Skeletal muscle satellite cell (primary cell): ENCODE measurements around the gene ZBTB17.
A peak's percentile ranks its signal among the peaks of the same experiment; 100 is the strongest.
"Not testable (repeated sequence)": the region's sequence is repeated elsewhere in the genome, so short reads cannot be mapped to it uniquely, and the experiment has no call there.

Experiments
- H3K27me3 ChIP-seq: 2 replicates; pipeline ENCODE4 v1.7.0; 2013; ENCODE audit warnings: low read length; ENCODE audit not compliant: control insufficient read depth, insufficient read depth
- H3K36me3 ChIP-seq: 2 replicates; pipeline ENCODE4 v1.7.0; 2013; ENCODE audit warnings: mild to moderate bottlenecking, control low read depth, low read length; ENCODE audit not compliant: insufficient read depth
- H3K4me1 ChIP-seq: 2 replicates; pipeline ENCODE4 v1.7.0; 2013; ENCODE audit warnings: low read length; ENCODE audit not compliant: control insufficient read depth, insufficient read depth
- H3K4me2 ChIP-seq: 2 replicates; pipeline ENCODE4 v1.7.0; 2013; ENCODE audit warnings: mild to moderate bottlenecking, low read length
- H3K4me3 ChIP-seq: 2 replicates; pipeline ENCODE4 v1.7.0; 2013; ENCODE audit warnings: low read length
- H3K9ac ChIP-seq: 2 replicates; pipeline ENCODE4 v1.7.0; 2013; ENCODE audit warnings: mild to moderate bottlenecking, low read depth, low read length, moderate library complexity
- H3K9me3 ChIP-seq: replicated peaks from 2 replicates; pipeline ENCODE4 v1.7.0; 2013; ENCODE audit warnings: mild to moderate bottlenecking, control low read depth, low read length

The ZBTB17 gene

DNA sequence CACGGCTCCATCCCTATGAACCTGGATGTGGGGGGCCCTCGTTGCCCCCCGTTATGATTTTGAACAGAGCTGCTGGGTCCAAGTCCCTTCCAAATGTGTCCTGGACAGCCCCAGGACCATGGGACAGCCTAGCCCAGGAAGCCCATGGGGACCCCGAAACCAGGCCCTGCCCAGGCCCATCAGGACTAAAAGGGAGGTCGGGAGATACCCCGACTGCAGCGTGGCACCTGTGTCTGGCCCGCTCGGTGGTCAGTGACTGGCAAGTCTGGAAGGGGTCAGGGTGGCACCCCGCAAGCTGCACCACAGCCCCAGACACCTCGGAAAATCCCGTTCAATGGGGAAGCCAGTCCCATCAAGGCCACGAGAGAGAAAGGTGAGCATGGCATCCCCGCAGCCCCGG lies 17.8 kb upstream of the ZBTB17 start:
- no peak overlapping the region for H3K9ac ChIP-seq
- H3K36me3 ChIP-seq, result no peaks in the 10 kb centered on the region
- no peaks in the 10 kb centered on the region for H3K9me3 ChIP-seq
- no peak overlapping the region for H3K4me2 ChIP-seq
- no peaks in the 10 kb centered on the region for H3K4me1 ChIP-seq
- H3K27me3 ChIP-seq, result peaks cover 20% of the 10 kb centered on the region
- no peak overlapping the region for H3K4me3 ChIP-seq

DNA sequence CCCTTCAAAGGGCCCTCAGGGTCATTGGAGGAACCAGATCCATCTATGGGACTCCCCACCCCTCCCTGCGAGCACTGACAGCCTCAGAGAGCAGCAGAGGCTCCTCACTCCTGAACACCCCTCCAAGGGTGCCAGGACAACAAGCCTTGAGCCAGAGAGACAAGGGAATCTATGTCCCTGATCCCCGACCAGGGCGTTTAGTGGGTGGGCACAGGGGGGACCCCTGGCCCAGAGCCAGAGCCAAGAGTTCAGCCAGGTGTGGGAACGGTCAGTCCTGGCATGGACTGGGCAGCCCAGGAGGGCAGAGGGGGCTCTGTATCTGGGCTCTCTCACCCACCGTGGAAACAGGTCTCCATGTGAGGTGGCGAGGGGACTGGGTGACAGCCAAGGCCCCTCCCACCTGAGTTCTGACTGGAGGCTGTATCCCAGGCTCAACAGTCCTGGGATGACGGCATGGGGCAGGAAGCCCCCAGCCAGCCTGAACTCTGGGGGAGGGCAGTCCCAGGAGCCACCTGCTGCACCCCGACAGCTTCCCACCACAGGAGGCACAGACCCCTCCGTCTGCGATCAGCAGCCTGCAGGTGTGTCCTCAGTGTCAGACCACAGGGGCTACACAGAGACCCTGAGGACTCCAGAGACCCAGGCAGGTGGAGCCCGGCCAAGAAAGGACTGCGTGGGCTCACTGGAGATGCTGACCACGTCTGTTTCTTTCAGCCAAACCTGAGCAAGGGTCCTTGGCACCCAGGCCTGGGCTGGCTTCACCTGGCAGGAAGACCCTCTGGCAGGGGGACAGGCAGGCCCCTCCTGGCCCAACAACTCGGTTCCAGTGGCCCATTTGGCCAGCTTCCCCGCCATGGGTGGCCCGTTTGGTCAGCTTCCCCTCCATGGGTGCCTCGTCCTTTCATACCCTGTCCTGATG lies 16.9 kb upstream of the ZBTB17 start:
- Histone ChIP-seq H3K4me2 (no peak overlapping the region), H3K9ac (no peak overlapping the region)

DNA sequence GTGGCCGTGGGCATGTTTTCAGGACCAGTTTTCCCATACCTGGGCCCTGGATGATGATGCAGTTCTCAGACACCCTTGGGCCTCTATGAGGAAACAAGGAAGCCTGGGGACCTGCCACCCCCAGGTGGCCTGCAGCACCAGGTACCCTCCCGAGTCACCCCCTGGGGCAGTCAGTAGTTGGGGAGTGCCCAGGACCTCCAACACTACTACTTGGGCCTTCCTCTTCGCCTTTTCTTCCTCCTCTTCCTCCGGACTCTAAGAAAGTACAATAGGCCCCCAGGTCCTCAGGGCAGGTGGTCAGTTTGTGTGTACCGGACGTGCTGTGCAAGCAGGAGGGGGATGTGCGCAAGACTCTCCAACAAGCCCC lies 16.3 kb upstream of the ZBTB17 start:
- H3K36me3 ChIP-seq, result no peaks in the 10 kb centered on the region
- no peak overlapping the region for H3K4me2 ChIP-seq
- no peak overlapping the region for H3K9ac ChIP-seq
- peaks cover 7% of the 10 kb centered on the region for H3K27me3 ChIP-seq
- H3K9me3 ChIP-seq, result no peaks in the 10 kb centered on the region
- H3K4me1 ChIP-seq, result no peaks in the 10 kb centered on the region
- H3K4me3 ChIP-seq, result no peak overlapping the region

More for the DNA sequence above, 16.9 kb upstream of the ZBTB17 start:
- H3K4me1 ChIP-seq, result no peaks in the 10 kb centered on the region
- no peak overlapping the region for H3K4me3 ChIP-seq
- no peaks in the 10 kb centered on the region for H3K9me3 ChIP-seq
- peaks cover 12% of the 10 kb centered on the region for H3K27me3 ChIP-seq
- H3K36me3 ChIP-seq, result no peaks in the 10 kb centered on the region

DNA sequence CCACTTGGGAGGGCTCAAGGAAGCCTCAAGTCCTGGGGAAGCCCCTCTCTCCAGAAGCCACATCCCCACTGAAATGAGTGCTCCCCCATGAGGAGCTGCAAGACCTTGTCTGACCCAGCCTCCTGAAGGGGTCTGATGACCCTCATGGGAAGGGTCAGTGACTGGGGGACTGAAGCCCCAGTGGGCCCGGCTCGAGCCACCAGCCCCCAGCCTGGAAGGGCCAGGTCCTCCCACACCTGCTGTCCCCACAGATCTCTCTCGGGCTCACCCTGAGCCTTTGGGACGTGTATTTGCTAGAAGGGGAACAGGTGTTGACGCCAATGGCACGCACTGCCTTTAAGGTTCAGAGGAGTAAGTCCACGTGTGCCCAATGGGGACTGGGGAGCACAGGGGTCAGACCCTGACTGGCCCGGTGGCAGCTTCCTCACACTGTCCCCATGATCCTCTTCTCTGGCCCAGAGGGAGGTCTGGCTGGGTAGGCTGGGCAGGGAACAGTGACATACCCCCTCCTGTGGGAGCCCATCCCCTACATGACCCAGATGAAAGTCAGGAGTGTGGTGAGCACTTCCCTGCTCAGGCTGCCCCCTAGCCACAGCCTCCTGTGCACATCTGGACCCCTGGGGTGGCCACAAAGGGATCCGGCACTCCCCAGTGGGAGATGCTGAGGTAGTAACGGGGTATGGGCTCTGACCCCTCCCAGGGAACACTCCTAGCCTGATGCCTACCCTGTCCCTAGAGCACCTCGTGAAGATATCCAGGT lies 15.7 kb upstream of the ZBTB17 start:
- Histone ChIP-seq H3K4me3 (no peak overlapping the region), H3K27me3 (peaks cover 7% of the 10 kb centered on the region), H3K9me3 (no peaks in the 10 kb centered on the region), H3K36me3 (no peaks in the 10 kb centered on the region), H3K4me1 (no peaks in the 10 kb centered on the region), H3K9ac (no peak overlapping the region), H3K4me2 (no peak overlapping the region)

DNA sequence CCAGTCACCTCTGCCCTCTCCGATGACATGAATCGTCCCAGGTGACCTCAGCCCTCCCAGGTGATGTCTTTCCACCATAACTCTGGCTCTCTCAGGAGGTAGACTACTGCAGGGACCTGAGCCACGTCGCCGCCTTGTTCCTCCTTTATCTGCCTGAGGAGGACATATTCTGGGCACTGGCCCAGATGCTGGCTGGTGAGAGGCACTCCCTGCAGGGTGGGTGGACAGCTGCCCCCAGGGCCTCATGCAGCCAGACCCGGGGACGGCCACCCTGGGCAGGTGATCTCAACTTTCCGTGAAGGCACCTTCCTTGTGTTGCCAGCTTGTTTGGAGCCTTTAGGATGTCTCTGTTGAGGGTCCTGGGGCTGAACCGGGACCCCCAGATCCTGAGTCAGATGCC lies 13.9 kb upstream of the ZBTB17 start:
- Histone ChIP-seq H3K4me1 (no peaks in the 10 kb centered on the region), H3K36me3 (no peaks in the 10 kb centered on the region), H3K27me3 (peaks cover 7% of the 10 kb centered on the region), H3K9me3 (no peaks in the 10 kb centered on the region), H3K4me2 (no peak overlapping the region), H3K9ac (no peak overlapping the region), H3K4me3 (no peak overlapping the region)

DNA sequence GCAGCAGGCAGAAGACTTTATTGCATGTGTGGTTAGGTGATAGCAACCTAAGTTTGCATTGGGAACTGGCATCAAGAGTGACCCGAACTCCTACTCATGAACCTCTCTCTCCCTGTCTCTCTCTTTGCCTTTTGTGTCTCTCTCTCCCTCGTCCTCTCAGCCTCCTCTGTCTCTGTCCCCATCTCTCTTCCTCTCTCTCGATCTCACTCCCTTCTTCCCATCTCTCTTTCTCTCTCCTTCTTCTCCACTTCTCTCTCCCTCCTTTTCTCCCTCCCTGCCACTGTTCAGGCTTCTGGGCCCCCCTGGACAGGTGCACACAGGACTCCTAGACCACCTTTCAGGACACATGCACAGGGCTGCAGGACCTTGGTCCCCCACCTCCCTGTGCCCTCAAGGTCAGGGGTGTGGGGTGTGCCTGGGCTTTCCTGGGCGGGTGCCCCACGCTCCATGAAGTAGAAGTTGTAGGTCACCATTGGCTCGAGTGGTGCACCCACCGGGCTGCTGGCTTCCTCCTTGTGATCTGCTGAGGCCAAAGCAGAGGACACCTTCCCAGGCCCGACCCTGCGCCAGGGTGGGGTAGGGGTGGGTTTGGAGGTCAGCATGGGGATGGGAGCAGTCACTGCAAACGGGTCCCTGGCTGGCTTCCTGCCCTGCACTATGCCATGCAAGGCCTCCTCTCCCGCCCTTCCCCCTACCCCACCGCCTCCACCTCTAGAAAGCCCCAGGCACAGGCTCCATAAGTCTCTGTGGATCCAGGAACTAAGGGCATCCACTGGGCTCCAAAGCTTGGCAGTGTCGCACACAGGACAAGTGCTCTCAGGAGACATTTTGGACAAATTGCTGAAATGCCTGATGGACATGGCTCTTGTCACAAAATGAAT lies 13.2 kb upstream of the ZBTB17 start:
- H3K4me3 ChIP-seq, result no peak overlapping the region
- H3K9ac ChIP-seq, result no peak overlapping the region
- H3K27me3 ChIP-seq, result peaks cover 7% of the 10 kb centered on the region
- H3K9me3 ChIP-seq, result no peaks in the 10 kb centered on the region
- H3K4me1 ChIP-seq, result no peaks in the 10 kb centered on the region
- H3K4me2 ChIP-seq, result no peak overlapping the region
- H3K36me3 ChIP-seq, result no peaks in the 10 kb centered on the region

DNA sequence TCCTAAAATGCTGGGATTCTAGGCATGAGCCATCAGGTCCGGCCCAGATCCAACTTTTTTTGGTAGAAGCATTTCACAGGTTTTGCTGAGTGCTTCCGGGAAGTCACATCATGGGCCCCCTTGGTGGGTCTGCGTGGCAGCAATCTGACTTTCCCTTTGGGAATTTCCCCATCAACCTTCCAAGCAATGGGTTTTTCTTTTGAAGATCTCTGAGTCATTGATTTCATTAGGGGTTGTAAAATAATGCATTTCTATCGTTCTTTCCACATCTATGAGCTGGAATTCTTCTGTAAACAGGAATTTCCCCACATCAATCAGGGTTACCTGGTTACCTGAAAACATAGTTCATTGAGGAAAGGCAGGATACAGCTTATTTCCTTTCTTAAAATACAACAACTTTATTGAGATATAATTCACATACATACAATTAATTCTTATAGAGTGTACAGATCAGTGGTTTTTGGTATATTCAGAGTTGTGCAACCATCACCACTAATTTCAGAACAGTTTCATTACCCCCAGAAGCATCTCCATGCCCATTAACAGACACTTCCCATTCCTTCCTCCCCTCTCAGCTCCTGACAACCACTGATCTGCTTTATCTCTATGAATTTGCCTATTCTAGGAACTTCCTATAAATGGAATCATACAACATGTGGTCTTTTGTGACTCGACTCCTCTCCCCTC lies 9.9 kb upstream of the ZBTB17 start:
- Histone ChIP-seq H3K4me3 (no peak overlapping the region), H3K9me3 (no peaks in the 10 kb centered on the region), H3K4me2 (no peak overlapping the region), H3K9ac (no peak overlapping the region), H3K36me3 (no peaks in the 10 kb centered on the region), H3K4me1 (no peaks in the 10 kb centered on the region), H3K27me3 (peaks cover 7% of the 10 kb centered on the region)

DNA sequence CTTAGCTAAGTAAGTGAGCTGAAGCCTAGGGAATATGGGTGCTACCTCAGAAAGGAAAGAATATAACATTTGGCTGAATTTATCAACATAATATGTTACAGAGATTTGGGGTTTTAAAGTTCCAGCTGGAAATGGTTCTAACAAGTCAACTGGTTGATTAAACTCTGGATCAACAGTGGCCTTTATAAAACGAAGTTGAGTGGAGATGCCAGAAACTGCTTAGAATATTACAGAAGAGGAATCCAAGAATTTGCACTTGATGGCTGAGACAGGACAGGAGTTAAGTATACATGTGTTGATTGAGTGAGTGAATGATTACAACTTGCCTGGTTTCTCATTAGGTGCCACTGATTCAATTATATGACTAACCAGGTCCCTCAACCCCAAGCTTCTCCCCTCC lies 7.4 kb upstream of the ZBTB17 start:
- Histone ChIP-seq H3K9me3 (no peaks in the 10 kb centered on the region), H3K27me3 (no peaks in the 10 kb centered on the region), H3K36me3 (no peaks in the 10 kb centered on the region), H3K4me3 (no peak overlapping the region), H3K4me1 (no peaks in the 10 kb centered on the region), H3K4me2 (no peak overlapping the region), H3K9ac (no peak overlapping the region)

DNA sequence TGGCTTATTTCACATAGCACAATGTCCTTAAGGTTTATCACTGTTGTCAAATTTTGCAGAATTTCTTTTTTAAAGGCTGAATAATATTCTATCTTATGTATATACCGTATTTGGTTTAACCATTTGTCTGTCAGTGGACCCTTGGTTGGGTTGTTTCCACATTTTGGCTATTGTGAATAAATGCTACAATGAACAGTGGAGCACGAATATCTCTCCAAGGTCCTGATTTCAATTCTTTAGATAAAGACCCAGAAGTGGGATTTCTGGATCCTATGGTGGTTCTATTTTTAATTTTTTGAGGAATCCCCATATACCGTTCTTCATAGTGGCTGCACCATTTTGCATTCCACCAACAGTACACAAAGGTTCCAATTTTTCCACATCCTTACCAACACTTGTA lies 5.8 kb upstream of the ZBTB17 start:
- Histone ChIP-seq H3K9me3 (no peaks in the 10 kb centered on the region), H3K4me1 (no peaks in the 10 kb centered on the region), H3K9ac (no peak overlapping the region)

DNA sequence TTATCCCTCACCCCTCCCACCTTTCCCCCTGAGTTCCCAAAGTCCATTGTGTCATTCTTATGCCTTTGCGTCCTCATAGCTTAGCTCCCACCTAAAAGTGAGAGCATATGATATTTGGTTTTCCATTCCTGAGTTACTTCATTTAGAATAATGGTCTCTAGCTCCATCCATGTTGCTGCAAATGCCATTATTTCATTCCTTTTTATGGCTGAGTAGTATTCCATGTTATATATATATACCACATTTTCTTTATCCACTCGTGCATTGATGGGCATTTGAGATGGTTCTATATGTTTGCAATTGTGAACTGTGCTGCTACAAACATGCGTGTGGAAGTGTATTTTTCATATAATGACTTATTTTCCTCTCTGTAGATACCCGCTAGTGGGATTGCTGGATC lies 2.0 kb upstream of the ZBTB17 start:
- H3K4me1 ChIP-seq, result peaks cover 13% of the 10 kb centered on the region
- H3K9me3 ChIP-seq, H3K4me3 ChIP-seq, H3K4me2 ChIP-seq, H3K27me3 ChIP-seq, H3K9ac ChIP-seq, H3K36me3 ChIP-seq: not testable (repeated sequence)

More for the DNA sequence above, 5.8 kb upstream of the ZBTB17 start:
- no peaks in the 10 kb centered on the region for H3K36me3 ChIP-seq
- no peak overlapping the region for H3K4me3 ChIP-seq
- H3K4me2 ChIP-seq, result no peak overlapping the region
- H3K27me3 ChIP-seq, result no peaks in the 10 kb centered on the region

DNA sequence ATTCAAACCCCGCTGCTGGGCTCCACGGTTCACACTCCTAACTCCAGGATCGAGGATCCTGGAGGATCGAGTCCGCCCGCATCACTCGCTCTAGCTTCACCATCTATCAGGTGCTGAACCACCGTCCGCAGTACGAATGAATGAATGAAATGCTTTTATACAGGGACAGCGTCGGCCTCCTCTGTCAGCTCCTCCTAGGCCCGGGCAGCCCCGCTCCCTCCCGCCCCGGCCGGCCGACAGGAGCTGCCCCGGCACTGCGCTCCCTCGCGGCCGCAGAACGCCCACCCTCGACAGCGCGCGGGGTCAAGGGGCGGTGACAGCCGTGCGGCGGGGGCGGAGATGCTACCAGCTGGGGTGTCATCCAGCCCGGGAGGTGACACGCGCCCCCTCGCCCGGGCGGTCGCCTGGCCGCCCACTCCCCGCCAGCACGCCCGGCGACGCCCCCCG lies 520 bp downstream of the ZBTB17 start:
- Histone ChIP-seq H3K27me3 (no peaks in the 10 kb centered on the region), H3K9me3 (no peaks in the 10 kb centered on the region), H3K4me3 (peak overlapping the region; percentile 84), H3K9ac (peak overlapping the region; percentile 84), H3K36me3 (peaks cover 19% of the 10 kb centered on the region), H3K4me2 (peak overlapping the region; percentile 98), H3K4me1 (peaks cover 13% of the 10 kb centered on the region)
